Breast epithelium (tissue), 3 donors: ENCODE results near the gene FZD2.
"Not testable (repeated sequence)": the region's sequence is repeated elsewhere in the genome, so short reads cannot be mapped to it uniquely, and the experiment has no call there.

ENCODE experiments used
- POLR2A ChIP-seq: fragments of 450-650 bp; IDR thresholded peaks from one replicate; pipeline ENCODE4 v1.6.1; 2016; ENCODE audit warnings: antibody characterized with exemption, mild to moderate bottlenecking, moderate library complexity
- TF ChIP-seq, protein P1 (sequence below), 3 donors: fragments of 450-650 bp; IDR thresholded peaks; one replicate each; pipeline ENCODE4 v1.5.1; 2016 to 2017; ENCODE audit warnings: antibody characterized with exemption in 3 of 3, mild to moderate bottlenecking in 3 of 3, moderate library complexity in 3 of 3

DNA sequence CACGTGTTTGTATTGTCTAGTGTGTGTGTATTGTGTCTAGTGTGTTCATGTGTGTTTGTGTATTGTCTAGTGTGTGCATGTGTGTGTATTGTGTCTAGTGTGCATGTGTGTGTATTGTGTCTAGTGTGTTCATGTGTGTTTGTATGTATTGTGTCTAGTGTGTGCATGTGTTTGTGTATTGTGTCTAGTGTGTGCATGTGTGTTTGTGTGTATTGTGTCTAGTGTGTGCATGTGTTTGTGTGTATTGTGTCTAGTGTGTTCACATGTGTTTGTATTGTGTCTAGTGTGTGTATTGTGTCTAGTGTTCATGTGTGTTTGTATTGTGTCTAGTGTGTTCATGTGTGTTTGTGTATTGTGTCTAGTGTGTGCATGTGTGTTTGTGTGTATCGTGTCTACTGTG is 33.5 kb downstream of the FZD2 start:
- TF ChIP-seq, protein P1, sequence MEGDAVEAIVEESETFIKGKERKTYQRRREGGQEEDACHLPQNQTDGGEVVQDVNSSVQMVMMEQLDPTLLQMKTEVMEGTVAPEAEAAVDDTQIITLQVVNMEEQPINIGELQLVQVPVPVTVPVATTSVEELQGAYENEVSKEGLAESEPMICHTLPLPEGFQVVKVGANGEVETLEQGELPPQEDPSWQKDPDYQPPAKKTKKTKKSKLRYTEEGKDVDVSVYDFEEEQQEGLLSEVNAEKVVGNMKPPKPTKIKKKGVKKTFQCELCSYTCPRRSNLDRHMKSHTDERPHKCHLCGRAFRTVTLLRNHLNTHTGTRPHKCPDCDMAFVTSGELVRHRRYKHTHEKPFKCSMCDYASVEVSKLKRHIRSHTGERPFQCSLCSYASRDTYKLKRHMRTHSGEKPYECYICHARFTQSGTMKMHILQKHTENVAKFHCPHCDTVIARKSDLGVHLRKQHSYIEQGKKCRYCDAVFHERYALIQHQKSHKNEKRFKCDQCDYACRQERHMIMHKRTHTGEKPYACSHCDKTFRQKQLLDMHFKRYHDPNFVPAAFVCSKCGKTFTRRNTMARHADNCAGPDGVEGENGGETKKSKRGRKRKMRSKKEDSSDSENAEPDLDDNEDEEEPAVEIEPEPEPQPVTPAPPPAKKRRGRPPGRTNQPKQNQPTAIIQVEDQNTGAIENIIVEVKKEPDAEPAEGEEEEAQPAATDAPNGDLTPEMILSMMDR (IDR thresholded peaks at IDR 0.05) = not testable (repeated sequence)
- not testable (repeated sequence) for TF ChIP-seq POLR2A
